ENCODE results near the gene DFFB. TPM values are rescaled to one million over a fixed set of nuclear protein-coding genes. Genes with fewer than 3 reads are reported as not detected.

Gene DFFB
- total and polyA plus RNA-seq, 4 donors, result 5.1 to 12.1 (median 5.8) TPM

- DNase-seq (no peak), ATAC-seq (ENCODE audit: insufficient read depth, low FRiP score) (no peak)
- Histone ChIP-seq H3K9ac (ENCODE audit: insufficient read depth in 1 of 2, low read length in 2 of 2) (no peak overlapping the region), H3K36me3 (ENCODE audit: control insufficient read depth in 4 of 4, insufficient read depth in 4 of 4, low read length in 4 of 4) (peaks cover 0 to 42% (median 14%) of the 10 kb centered on the region in 4 donors), H3K27me3 (ENCODE audit: control insufficient read depth in 3 of 3, insufficient read depth in 3 of 3, low read length in 2 of 3) (no peaks in the 10 kb centered on the region), H3K27ac (ENCODE audit: low read depth in 1 of 2, low read length in 1 of 2) (no peak overlapping the region), H3K4me3 (no peak overlapping the region), H3K4me1 (ENCODE audit: control insufficient read depth in 5 of 5, insufficient read depth in 5 of 5, low read length in 5 of 5) (peaks cover 0 to 2% (median 0%) of the 10 kb centered on the region in 5 donors), H3K9me3 (ENCODE audit: control insufficient read depth in 4 of 4, insufficient read depth in 3 of 4, low read length in 3 of 4) (no peaks in the 10 kb centered on the region)
- TF ChIP-seq CTCF (IDR thresholded peaks at IDR 0.05; ENCODE audit: control extremely low read depth, extremely low read depth), result no peak
- WGBS, 2 donors, result 85 to 88% methylated on average over 13 of the region's 13 CpGs
These were observed 11.3 kb downstream of the DFFB start for GRCh38 chr1:3868464-3869006.

DNA sequence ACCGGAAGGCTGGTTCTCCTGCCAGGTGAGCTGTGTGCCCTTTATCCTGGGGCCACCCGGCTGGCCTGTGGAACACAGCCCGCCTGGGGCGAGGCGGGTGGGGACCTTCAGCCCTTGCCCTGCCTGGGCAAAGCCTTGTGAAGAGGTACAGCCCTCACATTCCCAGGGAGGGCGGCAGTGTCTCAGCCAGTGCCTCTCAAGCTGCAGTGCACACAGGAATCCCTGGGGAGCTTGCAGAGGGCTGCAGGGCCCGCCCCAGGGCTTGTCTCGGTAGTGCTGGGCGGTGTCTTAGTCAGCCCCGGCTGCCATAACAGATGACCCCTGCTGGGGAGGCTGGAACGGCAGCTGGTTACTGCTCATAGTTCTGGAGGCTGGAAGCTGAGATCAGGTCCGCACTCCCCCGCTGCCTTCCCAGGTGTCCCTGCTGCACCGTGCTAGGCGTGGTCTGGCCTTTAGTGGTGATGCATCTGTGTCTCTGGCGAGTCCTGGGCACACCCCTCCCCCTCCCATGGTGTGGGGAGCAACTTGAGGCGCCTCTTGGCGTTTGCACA is 12.6 kb downstream of the DFFB start:
- DNase-seq (no peak), ATAC-seq (ENCODE audit: insufficient read depth, low FRiP score) (no peak)
- no peak for TF ChIP-seq CTCF (IDR thresholded peaks at IDR 0.05; ENCODE audit: control extremely low read depth, extremely low read depth)
- no peak overlapping the region for H3K9ac ChIP-seq (ENCODE audit: insufficient read depth in 1 of 2, low read length in 2 of 2)
- no peak overlapping the region for H3K4me3 ChIP-seq
- peaks cover 3 to 48% (median 22%) of the 10 kb centered on the region in 4 donors for H3K36me3 ChIP-seq (ENCODE audit: control insufficient read depth in 4 of 4, insufficient read depth in 4 of 4, low read length in 4 of 4)
- peaks cover 0 to 2% (median 0%) of the 10 kb centered on the region in 5 donors for H3K4me1 ChIP-seq (ENCODE audit: control insufficient read depth in 5 of 5, insufficient read depth in 5 of 5, low read length in 5 of 5)
- WGBS, 2 donors, result 87 to 89% methylated on average over 18 of the region's 18 CpGs
- no peaks in the 10 kb centered on the region for H3K27me3 ChIP-seq (ENCODE audit: control insufficient read depth in 3 of 3, insufficient read depth in 3 of 3, low read length in 2 of 3)
- no peak overlapping the region for H3K27ac ChIP-seq (ENCODE audit: low read depth in 1 of 2, low read length in 1 of 2)
- H3K9me3 ChIP-seq (ENCODE audit: control insufficient read depth in 4 of 4, insufficient read depth in 3 of 4, low read length in 3 of 4), result no peaks in the 10 kb centered on the region

DNA sequence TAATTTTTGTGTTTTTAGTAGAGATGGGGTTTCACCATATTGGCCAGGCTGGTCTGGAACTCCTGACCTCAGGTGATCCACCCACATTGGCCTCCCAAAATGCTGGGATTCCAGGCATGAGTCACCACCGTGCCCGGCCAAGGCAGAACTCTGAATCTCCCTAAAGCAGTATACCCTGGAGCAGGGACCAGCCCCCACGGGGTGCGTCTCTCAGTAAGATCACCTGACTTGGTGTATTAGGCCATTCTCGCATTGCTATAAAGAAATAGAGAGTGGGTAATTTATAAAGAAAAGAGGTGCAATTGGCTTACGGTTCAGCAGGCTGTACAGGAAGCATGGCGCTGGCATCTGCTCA is 14.2 kb downstream of the DFFB start:
- peaks cover 3 to 54% (median 23%) of the 10 kb centered on the region in 4 donors for H3K36me3 ChIP-seq (ENCODE audit: control insufficient read depth in 4 of 4, insufficient read depth in 4 of 4, low read length in 4 of 4)
- peaks cover 0 to 2% (median 0%) of the 10 kb centered on the region in 5 donors for H3K4me1 ChIP-seq (ENCODE audit: control insufficient read depth in 5 of 5, insufficient read depth in 5 of 5, low read length in 5 of 5)
- H3K9ac ChIP-seq (ENCODE audit: insufficient read depth in 1 of 2, low read length in 2 of 2), result no peak overlapping the region
- H3K27ac ChIP-seq (ENCODE audit: low read depth in 1 of 2, low read length in 1 of 2), result no peak overlapping the region
- no peaks in the 10 kb centered on the region for H3K27me3 ChIP-seq (ENCODE audit: control insufficient read depth in 3 of 3, insufficient read depth in 3 of 3, low read length in 2 of 3)
- no peaks in the 10 kb centered on the region for H3K9me3 ChIP-seq (ENCODE audit: control insufficient read depth in 4 of 4, insufficient read depth in 3 of 4, low read length in 3 of 4)
- ATAC-seq (ENCODE audit: insufficient read depth, low FRiP score) (no peak), DNase-seq (no peak)
- H3K4me3 ChIP-seq, result no peak overlapping the region
- TF ChIP-seq CTCF (IDR thresholded peaks at IDR 0.05; ENCODE audit: control extremely low read depth, extremely low read depth), result no peak
- WGBS, 2 donors, result 96% methylated on average over 7 of the region's 7 CpGs

All from lung (tissue), 12 donors.